VCaP (cell line): ENCODE data around the gene SEC63.

Source experiments
- H3K27ac ChIP-seq: fragments of 450-650 bp; 2 replicates; pipeline ENCODE4 v1.5.1; 2017
- TF ChIP-seq, protein P1 (sequence below): fragments of 450-650 bp; conservative IDR thresholded peaks from 2 replicates; pipeline ENCODE4 v1.5.1; 2017; ENCODE audit warnings: mild to moderate bottlenecking, moderate library complexity

Gene SEC63

DNA sequence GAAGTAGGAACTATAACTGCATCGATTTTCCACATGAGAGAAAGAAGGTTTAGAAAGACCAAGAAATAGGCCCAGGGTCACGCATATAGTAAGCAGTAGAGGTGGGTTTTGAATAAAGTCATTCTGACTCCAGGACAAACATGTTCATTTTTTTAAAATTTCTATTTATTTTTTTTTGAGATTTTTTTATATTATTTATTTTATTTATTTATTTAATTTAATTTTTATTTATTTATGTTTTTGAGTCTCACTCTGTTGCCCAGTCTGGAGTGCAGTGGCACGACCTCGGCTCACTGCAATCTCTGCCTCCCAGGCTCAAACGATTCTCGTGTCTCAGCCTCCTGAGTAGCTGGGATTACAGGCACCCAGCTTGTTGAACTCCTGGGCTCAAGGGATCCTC is 13.2 kb upstream of the SEC63 start:
- H3K27ac ChIP-seq = no peak overlapping the region
- TF ChIP-seq, protein P1, sequence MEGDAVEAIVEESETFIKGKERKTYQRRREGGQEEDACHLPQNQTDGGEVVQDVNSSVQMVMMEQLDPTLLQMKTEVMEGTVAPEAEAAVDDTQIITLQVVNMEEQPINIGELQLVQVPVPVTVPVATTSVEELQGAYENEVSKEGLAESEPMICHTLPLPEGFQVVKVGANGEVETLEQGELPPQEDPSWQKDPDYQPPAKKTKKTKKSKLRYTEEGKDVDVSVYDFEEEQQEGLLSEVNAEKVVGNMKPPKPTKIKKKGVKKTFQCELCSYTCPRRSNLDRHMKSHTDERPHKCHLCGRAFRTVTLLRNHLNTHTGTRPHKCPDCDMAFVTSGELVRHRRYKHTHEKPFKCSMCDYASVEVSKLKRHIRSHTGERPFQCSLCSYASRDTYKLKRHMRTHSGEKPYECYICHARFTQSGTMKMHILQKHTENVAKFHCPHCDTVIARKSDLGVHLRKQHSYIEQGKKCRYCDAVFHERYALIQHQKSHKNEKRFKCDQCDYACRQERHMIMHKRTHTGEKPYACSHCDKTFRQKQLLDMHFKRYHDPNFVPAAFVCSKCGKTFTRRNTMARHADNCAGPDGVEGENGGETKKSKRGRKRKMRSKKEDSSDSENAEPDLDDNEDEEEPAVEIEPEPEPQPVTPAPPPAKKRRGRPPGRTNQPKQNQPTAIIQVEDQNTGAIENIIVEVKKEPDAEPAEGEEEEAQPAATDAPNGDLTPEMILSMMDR = no peak

DNA sequence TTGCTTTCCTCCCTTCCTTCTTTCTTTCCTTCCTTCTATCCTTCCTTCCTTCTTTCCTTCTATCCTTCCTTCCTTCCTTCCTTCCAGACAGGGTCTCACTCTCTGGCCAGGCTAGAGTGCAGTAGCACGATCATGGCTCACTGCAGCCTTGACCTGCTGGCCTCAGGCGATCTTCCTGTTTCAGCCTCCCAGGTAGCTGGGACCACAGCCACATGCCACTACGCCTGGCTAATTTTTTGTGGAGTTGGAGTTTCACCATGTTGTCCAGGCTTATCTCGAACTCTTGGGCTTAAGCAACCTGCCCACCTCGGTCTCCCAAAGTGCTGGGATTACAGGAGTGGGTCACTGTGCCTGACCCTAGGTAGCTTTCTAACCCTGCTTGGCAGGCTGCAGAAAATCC is 12.2 kb upstream of the SEC63 start:
- TF ChIP-seq, protein P1 = no peak
- no peak overlapping the region for H3K27ac ChIP-seq

DNA sequence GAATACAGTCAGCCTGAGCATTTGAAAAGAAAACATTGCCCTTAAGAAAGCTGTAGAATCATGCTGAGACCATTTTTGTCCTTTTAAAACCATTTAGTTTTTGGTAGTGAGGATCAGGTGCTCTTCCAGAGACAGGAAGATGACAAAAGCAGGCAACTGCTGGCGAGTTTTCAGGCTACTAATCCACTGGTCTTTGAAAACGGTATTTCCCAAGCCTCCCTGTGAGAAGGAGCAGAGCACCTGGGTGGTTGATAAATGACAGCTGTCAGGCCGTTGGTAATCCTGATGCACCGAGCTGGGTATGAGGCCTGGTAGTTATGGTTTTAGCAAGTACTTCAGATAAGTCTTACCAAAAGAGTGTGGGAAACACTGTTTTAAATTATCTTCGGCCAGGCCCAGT is 10.1 kb upstream of the SEC63 start:
- no peak overlapping the region for H3K27ac ChIP-seq
- TF ChIP-seq, protein P1 = no peak

DNA sequence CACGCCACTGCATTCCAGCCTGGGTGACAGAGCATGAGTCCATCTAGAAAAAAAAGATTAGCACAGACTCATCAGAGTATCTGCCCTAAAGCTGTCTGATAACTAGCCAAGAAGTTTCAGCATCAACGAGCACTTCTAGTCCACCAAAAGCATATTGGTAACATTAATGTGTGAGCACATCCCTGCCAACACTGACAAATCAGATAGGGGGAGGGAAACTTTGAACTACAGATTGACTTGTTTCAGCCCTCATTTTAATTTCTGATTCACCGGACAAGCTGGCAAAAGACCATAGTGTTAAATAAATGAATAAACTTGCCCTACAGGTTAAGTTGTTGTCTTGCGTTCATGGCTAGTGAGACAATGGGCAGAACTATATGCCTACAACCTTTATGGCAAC is 7.7 kb upstream of the SEC63 start:
- TF ChIP-seq, protein P1 = no peak
- no peak overlapping the region for H3K27ac ChIP-seq

DNA sequence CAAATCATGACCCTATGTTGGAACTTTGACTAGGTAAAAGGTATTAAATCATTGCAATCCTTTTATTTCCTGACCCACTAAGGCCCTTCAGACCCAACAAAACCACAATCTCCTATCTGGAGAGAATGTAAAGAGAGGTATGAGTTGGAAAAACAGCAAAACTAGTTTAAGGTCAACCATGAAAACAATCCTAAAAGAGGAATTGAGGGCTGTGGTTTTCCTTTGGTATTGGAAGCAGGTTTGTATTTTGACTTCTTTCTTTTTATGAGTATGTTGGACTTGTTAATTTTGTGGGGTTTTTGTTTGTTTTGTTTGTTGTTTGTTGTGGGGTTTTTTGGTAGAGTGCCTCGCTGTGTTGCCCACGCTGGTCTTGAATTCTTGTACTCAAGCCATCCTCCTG is 4.7 kb upstream of the SEC63 start:
- H3K27ac ChIP-seq = no peak overlapping the region
- TF ChIP-seq, protein P1 = no peak

DNA sequence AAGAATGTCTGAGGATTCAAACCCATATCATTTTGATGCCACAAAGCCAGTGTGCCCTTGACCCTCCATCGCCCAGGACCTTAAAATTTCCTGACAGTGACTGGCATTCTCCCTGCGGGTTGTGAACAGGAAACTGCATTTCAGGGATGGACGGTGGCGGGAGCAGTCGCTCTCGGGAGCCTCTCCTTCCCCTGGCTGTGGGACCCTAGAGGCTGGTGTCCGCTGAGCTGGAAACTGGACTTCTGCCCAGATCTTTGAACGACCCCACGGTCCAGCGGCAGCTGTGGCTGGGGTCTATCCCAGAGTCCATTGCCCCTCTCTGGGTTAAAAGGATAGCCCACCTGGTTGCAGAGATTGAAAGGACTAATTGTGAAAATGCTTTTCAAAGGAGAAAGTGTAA is 1.4 kb upstream of the SEC63 start:
- H3K27ac ChIP-seq = peak overlapping the region; percentile 92
- TF ChIP-seq, protein P1 = no peak

DNA sequence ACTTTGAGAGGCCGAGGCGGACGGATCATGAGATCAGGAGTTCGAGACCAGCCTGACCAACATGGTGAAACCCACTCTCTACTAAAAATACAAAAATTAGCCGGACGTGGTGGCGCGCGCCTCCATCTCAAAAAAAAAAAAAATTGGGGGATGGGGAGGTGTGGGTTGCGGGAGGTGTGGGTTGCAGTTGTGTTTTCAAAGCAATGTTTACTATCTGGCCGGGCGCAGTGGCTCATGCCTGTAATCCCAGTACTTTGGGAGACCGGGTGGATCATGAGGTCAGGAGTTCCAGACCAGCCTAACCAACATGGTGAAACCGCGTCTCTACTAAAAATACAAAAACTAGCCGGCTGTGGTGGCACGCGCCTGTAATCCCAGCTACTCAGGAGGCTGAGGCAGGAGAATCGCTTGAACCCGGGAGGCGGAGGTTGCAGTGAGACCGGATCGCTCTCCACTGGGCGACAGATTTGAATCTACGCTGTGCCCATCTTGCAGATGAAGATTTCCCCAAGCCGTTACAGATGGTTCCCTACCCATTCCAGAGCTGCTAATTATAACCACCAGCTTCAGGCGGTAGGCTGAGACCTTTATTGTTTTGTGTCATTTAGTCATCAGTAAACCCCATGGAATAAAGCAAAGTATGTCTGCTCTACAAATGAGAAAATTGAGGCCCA is 818 bp upstream of the SEC63 start:
- H3K27ac ChIP-seq = peak overlapping the region; percentile 92

DNA sequence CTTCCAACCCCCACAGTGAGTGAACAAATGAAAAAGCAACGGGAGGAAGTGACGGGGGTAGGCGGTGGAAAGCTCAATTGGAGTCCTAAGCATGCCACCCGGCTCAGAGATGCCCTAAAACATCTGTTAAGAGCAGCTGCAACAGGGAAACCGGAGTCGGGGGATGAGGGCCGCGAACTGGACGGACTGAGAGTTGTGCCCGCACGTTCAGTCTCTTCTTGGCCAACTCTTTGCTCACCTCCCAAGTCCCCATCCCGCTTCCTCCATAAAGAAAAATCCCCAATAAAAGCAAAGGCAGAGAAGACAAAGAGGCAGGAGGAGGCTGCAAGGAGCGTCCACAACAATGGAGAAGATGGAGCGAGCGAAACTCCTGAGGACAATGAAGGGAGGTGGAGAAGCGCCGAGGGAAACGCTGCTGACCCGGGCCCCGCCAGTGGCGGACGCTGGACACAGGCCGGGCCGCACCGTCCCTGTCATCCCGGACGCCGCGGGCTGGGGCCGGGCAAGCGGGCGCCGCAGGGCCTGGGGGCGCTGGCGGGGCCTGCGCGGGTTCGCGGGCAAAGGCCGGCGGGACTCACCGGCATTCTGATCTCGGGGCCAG is 600 bp downstream of the SEC63 start:
- TF ChIP-seq, protein P1 = no peak
- peak overlapping the region; percentile 92 for H3K27ac ChIP-seq
